ENCODE measurements around the gene PSMC3IP.
"Not testable (repeated sequence)": the region's sequence is repeated elsewhere in the genome, so short reads cannot be mapped to it uniquely, and the experiment has no call there.

Gene PSMC3IP

DNA sequence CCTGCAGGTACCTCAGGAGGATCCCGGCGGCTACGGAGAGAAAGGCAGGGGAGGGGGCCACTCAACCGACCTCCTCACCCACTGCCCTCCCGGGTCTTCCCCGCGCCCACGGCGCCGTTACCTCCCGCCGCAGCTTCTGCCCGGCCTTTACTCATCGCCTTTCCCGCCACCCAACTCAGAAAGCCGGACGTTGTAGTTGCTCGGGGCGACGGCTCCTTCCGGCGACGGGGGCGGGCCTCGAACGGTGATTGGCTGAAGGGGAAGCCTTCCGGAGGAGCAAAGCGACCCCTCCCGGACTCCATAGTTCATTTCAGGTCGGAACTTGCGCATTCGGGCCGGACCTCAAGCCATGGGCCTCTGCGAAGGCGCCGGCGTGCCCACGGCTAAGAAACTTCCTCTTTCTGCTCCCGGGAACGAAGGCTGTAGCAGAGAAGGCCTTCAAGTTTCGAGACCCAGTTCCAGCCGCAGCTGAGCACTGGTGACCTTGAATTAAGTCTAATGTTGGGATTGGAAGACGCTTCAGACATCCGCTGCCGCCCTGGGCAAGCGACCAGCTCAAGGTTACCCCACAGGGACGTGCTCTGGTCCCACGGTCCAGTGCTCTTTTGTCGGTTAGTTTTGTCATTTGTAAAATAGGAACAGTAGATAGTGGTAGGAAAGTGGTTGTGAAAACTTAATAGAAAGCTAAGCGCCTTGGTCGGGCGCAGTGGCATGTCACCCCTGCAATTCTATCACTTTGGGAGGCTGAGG, at the start of gene PSMC3IP:
Gene PSMC3IP (minus strand): TSS at position 198 of the 750 bp plus-strand sequence. CDS start 43 bp downstream, at position 155.
- peak; percentile 85 to 89 for DNase-seq (ENCODE audit: low read depth in 2 of 2)

DNA sequence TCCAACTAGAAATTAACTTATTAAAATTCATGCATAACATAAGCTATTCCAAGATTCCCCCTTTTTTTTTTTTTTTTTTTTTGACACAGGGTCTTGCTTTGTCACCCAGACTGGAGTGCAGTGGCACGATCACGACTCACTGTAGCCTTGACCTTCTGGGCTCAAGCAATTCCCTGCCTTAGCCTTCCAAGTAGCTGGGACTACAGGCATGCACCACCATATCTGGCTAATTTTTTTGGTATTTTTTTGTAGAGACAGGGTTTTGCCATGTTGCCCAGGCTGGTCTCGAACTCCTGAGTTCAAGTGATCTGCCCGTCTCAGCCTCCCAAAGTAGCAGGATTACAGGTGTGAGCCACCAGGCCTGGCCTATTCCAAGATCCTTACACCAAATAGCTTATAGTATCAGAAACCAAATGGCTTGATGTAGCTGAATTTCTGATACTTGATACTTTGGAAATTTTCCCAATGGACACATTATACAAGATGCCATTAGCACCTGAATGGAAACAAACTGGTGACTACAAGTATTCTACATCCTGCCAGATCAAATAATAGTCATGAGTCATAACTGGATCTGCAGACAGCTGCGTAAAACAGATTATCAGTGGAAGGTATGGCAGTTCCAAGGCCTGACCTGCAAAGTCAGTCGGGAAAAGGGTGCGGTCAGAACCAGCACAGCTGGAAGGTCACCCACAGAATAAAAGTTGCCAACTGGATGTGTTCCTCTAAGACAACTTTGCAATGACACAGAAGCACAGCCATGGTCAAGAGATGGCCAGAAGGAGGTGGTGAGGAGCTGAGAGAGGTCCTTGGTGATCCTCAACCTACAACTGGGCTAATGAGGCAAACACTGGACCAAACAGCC, 46.4 kb upstream of the PSMC3IP start:
- DNase-seq (ENCODE audit: low read depth in 2 of 2) = no peak

GRCh38 chr17:42623271-42623670, 45.7 kb upstream of the PSMC3IP start:
- no peak for DNase-seq (ENCODE audit: low read depth in 2 of 2)

DNA sequence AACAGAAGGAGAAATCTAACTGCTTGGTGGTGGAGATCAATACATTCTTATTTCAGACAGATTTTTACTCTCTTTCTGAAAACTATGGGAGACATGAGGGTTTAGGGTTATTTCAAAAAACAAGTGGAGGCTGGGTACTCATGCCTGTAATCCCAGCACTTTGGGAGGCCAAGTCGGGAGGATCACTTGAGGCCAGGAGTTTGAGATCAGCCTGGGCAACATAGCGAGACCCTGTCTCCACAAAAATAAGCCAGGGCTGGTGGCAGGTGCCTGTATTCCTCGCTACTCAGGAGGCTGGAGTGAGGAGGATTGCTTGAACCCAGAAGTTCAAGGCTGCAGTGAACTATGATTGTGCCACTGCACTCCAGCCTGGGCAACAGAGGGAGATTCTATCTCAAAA, 44.5 kb upstream of the PSMC3IP start:
- DNase-seq (ENCODE audit: low read depth in 2 of 2) = not testable (repeated sequence)

DNA sequence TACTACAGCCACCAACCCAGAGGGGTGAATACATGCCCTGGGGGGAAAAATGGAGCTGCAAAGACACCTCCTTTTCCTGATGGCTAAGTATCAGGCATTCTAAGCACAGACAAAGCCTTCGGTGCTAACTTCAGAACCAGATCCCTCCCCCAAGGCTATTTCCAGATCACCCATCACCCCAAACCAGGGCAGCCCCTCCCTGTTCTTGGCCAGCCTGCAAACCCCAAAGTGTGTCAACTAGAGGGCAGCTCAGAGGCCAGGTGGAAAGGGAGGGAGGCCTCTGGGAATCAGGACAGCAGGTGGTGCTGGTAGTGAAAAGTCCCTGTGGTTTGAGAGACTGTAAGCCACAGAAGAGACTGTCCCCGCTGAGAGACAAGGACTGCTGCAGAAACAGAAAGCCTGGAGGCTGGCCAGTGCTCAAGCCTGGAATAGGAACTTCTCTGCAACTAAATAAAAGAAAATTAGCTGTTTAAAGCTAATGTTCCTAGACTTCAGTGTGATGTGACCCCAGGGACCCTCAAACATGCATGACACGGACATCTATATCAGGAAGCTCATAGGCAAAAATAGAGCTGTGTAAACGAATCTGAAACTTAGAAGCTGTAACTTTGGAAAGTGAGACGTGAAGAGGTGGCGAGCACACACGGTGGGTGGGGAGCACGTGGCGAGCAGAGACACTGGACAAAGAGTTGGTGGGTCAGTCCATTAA, 41.1 kb upstream of the PSMC3IP start:
- no peak for DNase-seq (ENCODE audit: low read depth in 2 of 2)

- no peak for DNase-seq (ENCODE audit: low read depth in 2 of 2)
Measured at GRCh38 chr17:42617956-42618431, 40.5 kb upstream of the PSMC3IP start.

GRCh38 chr17:42613699-42614295, 36.3 kb upstream of the PSMC3IP start:
- no peak for DNase-seq (ENCODE audit: low read depth in 2 of 2)

DNA sequence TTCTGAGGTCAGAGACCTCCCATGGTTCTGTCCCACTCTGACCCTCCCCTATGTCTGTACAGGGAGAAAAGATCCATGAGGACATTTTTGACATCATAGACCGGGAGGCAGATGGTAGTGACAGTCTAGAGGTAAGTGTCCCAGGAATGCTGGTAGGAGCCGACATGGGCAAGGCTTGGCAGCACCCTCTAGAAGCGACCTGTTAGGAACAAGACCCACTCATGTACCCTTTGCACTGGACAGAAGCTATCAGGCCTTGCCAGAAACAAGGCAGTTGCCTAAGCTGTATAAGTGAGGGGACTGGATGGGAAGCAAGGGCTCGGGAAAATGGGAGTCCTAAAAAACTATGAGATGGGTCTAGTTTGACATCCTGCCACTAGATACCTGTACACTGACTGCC, 34.5 kb upstream of the PSMC3IP start:
- no peak for DNase-seq (ENCODE audit: low read depth in 2 of 2)

DNA sequence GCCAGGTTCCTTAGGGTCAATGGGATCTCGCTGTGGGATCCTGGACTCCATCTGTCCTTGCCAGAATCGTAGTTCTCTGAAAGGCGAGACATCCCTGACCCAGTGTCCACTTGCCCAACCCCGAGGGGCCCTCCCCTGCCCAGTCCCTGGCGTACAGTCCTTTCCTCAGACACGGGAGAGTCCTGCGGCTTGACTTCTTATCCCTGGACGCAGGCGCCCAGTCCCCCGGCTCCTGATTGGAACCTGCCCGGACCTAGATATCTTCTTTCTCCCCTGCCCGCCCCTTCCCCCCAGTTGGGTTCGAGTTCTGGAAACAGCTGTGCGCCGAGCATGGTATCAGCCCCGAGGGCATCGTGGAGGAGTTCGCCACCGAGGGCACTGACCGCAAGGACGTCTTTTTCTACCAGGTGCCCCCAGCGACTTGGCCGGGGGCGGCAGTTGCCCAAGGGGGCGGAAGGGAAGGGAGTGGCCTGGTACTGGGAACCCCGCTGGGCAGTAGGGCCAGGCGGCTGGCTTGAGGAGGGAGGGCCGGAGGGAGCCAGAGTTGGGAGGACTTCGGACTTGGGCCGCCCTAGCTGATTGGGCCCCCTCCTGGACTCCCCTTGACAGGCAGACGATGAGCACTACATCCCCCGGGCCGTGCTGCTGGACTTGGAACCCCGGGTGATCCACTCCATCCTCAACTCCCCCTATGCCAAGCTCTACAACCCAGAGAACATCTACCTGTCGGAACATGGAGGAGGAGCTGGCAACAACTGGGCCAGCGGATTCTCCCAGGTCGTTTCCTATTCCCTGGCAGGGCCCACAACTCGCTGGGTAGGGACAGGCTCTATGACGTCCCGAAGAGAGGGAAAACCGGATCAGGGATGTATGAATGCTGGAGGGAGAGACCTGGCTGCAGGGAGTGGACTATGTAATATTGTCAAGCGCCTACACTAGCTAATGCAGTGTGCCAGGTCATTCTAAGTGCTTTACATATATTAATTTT, 32.6 kb upstream of the PSMC3IP start:
- peak in 1 of 2 donors; percentile 8 for DNase-seq (ENCODE audit: low read depth in 2 of 2)

DNA sequence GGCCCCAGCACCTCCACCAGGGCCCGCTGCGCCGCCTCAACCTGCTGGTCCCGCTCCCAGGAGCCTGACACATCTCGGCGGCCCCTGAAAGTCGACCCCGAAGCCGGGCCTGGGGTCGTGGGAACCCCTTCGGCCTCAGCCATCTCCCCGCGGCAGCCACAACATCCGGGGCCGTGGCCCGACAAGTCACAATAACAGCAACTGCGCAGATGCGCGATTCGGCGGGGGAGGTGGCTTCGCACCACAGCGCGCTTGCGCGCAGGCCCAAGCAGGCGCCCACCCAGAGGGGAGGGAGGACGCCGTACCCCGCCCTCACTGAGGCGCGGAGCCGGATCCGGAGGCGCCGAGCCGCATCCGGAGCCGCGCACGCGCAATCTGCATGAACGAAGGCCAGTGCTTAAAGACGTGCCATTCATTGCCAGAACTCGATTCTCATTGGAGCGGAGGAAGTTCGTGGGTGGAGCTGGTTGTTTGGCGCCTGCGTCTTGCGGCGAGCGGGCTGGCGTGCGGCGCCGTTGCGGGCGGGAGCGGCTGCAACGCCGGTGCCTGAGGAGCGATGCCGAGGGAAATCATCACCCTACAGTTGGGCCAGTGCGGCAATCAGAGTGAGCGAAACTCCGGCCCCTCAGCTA, 31.8 kb upstream of the PSMC3IP start, which contains the start of the genes RETREG3 and TUBG1:
Gene RETREG3 (minus strand): TSS at position 193 of the 632 bp plus-strand sequence. CDS start 50 bp downstream, at position 143.
Gene TUBG1 (plus strand): TSS at position 502 of the 632 bp plus-strand sequence. CDS start 55 bp downstream, at position 557.
- DNase-seq (ENCODE audit: low read depth in 2 of 2) = peak; percentile 97 to 99

- DNase-seq (ENCODE audit: low read depth in 2 of 2) = no peak
Measured at GRCh38 chr17:42608305-42609181, 31.0 kb upstream of the PSMC3IP start.

- DNase-seq (ENCODE audit: low read depth in 2 of 2) = no peak
Measured at GRCh38 chr17:42607769-42608168, 30.2 kb upstream of the PSMC3IP start.

GRCh38 chr17:42603318-42603717, 25.8 kb upstream of the PSMC3IP start:
- no peak for DNase-seq (ENCODE audit: low read depth in 2 of 2)

DNA sequence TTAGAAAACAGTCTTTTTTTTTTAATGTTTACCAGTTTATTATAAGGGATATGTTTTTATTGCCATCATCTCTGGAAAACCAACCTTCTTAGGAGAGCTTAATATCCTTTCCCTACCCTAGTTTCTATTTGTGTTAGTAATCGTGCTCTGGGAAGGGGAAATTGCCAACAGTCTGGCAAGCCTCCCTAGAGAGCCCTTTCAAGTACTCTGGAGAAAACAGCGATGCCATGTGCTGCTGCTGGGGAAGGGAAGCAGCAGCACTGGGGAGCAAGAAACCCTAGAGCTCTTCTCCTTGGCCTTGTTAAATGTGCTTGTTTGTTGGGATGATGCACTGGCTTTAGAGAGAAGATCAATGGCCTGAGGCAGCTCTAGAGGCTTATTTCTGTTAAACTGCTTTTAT, 21.4 kb upstream of the PSMC3IP start:
- DNase-seq (ENCODE audit: low read depth in 2 of 2) = no peak

- DNase-seq (ENCODE audit: low read depth in 2 of 2) = no peak
Measured at GRCh38 chr17:42596386-42596785, 18.9 kb upstream of the PSMC3IP start.

DNA sequence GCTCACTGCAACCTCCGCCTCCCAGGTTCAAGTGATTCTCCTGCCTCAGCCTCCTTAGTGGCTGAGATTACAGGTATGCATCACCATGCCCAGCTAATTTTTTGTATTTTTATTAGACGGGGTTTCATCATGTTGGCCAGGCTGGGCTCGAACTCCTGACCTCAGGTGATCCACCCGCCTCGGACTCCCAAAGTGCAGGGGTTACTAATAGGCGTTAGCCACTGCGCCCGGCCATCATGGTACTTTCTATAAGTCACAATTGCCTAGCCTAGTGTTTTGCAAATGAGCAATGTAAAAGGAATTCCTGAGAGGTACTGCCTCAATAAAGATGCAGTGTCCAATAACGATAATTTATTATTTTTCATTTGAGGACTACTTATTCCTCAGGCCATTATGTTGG, 13.9 kb upstream of the PSMC3IP start:
- DNase-seq (ENCODE audit: low read depth in 2 of 2) = no peak

DNA sequence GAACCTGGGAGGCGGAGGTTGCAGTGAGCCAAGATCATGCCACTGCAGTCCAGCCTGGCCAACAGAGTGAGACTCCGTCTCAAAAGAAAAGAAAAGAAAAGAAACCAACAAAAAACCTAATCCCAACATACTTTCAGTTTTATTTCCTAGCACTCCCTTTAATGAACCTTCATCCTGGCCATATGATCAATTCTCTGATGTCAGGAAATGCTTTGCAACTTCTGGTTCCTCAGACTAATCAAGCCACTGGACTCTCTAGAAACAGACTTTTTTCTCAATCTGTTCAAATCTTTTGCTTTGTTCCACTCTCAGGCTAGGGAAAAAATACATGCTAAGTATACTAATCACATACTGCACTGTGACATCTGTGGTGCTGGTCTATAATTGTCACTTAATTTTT, 13.4 kb upstream of the PSMC3IP start:
- DNase-seq (ENCODE audit: low read depth in 2 of 2) = no peak

GRCh38 chr17:42586514-42587230, 9.1 kb upstream of the PSMC3IP start:
- DNase-seq (ENCODE audit: low read depth in 2 of 2) = no peak
